H1 (cell line): ENCODE results near the gene DDX21. TPM values are rescaled to one million over a fixed set of nuclear protein-coding genes. Genes with fewer than 3 reads are reported as not detected.

Source experiments
- polyA plus RNA-seq, 7 experiments: library from polyadenylated mRNA; depleted of rRNA in 3 of 7; stranded (reverse) in 5 of 7; unstranded in 2 of 7; fragments of >200 nt in 5 of 7; fragments of 200-250 nt in 2 of 7; gene quantifications; 1 replicate in 5 of 7; 2 replicates in 1 of 7; 4 replicates in 1 of 7; pipeline versions ENCODE4 v1.2.1 to v1.2.3, GENCODE V29; 2011 to 2013; ENCODE audit warnings: missing spikeins in 2 of 7, mixed read lengths in 2 of 7
- small RNA-seq: library from polyadenylated mRNA; stranded (forward); fragments of <200 nt; extraction: miRNeasy Mini kit (QIAGEN cat#:217004); gene quantifications from one replicate; pipeline ENCODE3, GENCODE V24; 2013; ENCODE audit not compliant: insufficient read depth
- total RNA-seq: library from RNA; stranded (reverse); fragmentation: NEBNext Ultra II Directional; extraction: Animal tissue kit (Norgen Biotek cat#: 25700); gene quantifications from 2 replicates; pipeline ENCODE4 v1.2.1, GENCODE V29; 2021

The DDX21 gene
- total and polyA plus RNA-seq, 2 of the 8 experiments (the other 6 are each of a cell fraction or from before 2014, with no cell fraction given): 67.0 to 195 TPM

Small RNA genes within 50 kb of the gene (small RNA-seq; reads per million reads assigned to genes)
- not detected for gene RNU6-571P

Other genes with a start within 250 kb of the DDX21 start
- gene CCAR1, start 234.9 kb upstream of the DDX21 start, total RNA-seq: 111 TPM in 2 replicates
- 61.3 and 91.6 TPM in 2 replicates for gene CCAR1, start 234.9 kb upstream of the DDX21 start, polyA plus RNA-seq (2011; rRNA removed)
- 2.5 and 2.6 TPM in 2 replicates for gene STOX1, start 128.6 kb upstream of the DDX21 start, total RNA-seq
- gene STOX1, start 128.6 kb upstream of the DDX21 start, polyA plus RNA-seq (2011; rRNA removed): 0.47 and 0.92 TPM in 2 replicates
- 36.5 and 39.0 TPM in 2 replicates for gene DDX50, start 54.9 kb upstream of the DDX21 start, total RNA-seq
- 12.6 and 20.0 TPM in 2 replicates for gene DDX50, start 54.9 kb upstream of the DDX21 start, polyA plus RNA-seq (2011; rRNA removed)
- 34.1 and 34.6 TPM in 2 replicates for gene KIFBP, start 32.6 kb downstream of the DDX21 start, total RNA-seq
- 13.4 and 17.3 TPM in 2 replicates for gene KIFBP, start 32.6 kb downstream of the DDX21 start, polyA plus RNA-seq (2011; rRNA removed)
- gene SRGN, start 131.9 kb downstream of the DDX21 start, total RNA-seq: not detected in 2 replicates
- 0.06 TPM in 1 of 2 replicates, not detected in the other for gene SRGN, start 131.9 kb downstream of the DDX21 start, polyA plus RNA-seq (2011; rRNA removed)
- 44.8 and 49.6 TPM in 2 replicates for gene VPS26A, start 168.0 kb downstream of the DDX21 start, total RNA-seq
- gene VPS26A, start 168.0 kb downstream of the DDX21 start, polyA plus RNA-seq (2011; rRNA removed): 3.9 and 10.7 TPM in 2 replicates
- gene SUPV3L1, start 224.1 kb downstream of the DDX21 start, total RNA-seq: 43.4 and 45.6 TPM in 2 replicates
- 22.0 and 34.6 TPM in 2 replicates for gene SUPV3L1, start 224.1 kb downstream of the DDX21 start, polyA plus RNA-seq (2011; rRNA removed)